Measurements from ENCODE around the gene OR6C75.
"Not testable (repeated sequence)": the region's sequence is repeated elsewhere in the genome, so short reads cannot be mapped to it uniquely, and the experiment has no call there.

The OR6C75 gene

DNA sequence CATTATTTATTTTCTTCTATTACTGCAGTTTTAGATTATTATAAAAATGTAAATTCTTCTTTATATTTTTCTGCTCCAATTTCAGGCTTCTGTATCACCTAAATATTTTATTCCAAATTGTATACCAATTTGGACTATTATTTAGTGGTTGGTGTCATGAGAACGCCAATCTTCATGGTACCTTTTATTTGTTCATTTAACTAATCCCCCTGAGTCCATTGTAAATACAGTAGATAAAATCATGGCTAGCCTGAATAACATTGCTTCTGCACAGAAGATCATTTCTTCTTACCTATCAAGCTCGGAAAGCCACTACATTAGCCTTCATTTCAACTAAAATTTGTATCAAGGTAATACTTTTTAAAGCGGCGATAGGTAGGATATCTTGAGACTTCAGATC is at the start of gene OR6C75:
Gene OR6C75 (plus strand): TSS at position 301 of the 400 bp plus-strand sequence. CDS start 2,136 bp downstream, outside the sequence.
- no peak for DNase-seq (ENCODE audit: low read depth, low spot score)

DNA sequence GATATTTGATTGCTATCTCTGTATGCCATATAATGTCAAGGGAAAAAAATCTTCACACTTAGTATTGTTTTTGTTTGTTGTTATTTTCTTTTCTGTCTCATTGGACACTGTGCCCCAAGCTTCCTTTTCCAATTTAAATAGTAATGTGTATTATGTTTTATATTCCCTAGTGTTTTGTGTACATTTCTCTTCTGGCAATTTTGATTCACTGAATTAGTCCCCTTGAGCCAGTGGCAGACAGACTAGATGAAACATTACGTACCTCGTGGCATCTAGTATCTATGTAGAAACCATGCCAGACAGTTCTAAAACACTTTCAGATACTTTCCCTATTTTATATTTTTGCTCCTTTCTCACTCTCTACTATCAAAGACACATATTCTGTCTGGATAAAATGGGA is 48.7 kb upstream of the OR6C75 start, which contains the start of gene OR6C1:
Gene OR6C1 (plus strand): TSS at position 301 of the 400 bp plus-strand sequence. CDS start 6,257 bp downstream, outside the sequence.
- no peak for DNase-seq (ENCODE audit: low read depth, low spot score)

DNA sequence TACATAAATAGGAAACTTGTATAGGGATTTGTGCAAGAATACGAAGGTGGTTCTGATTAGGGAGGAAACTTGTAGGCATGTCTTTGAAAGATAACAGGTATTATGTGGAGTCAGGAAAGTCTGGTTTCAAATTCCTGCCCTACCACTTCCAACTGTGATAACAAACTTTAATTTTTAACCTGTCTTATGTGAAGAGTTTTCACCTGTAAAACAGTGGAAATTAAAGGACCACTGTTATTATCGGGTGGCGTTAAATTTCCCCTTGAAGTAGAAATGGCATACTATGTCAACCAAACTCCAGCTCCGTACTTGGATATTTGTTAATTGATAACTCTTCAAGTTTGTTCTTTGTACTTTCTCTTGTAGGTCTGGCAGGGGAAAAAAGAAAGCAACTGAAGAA is 42.6 kb upstream of the OR6C75 start:
- DNase-seq (ENCODE audit: low read depth, low spot score), result no peak

DNA sequence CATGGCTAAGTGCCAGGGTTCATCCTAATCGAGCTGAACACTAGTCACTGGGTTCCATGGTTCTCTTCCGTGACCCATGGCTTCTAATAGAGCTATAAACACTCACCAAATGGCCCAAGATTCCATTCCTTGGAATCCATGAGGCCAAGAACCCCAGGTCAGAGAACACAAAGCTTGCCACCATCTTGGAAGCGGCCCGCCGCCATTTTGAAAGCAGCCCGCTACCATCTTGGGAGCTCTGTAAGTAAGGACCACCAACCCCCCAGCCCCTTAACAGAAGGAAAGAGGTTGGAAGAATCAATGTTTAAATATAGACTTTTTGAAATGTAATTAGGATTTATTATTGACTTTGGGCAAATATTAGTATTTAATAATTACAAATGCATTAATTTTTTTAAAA is 37.0 kb upstream of the OR6C75 start:
- DNase-seq (ENCODE audit: low read depth, low spot score), result not testable (repeated sequence)

DNA sequence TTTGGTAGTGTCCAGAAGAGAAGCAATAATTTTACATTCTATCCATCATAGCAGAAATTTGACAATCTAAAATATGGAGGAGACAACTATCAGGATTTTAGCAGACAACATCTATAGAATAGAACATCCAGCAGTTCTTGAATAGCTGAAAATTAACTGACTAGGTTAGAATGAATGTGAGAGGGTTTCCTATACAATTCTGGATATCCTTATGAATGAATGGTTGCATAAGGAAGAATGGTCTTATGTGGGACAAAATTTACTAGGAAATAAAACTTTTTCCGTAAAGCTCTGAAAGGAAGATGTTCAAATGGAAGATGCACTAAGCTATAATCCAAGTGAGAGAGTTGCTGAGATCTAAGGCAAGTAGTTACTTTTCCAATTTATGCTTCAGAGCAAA is 32.3 kb upstream of the OR6C75 start, which contains the start of gene OR6C3:
Gene OR6C3 (plus strand): TSS at position 301 of the 400 bp plus-strand sequence. CDS start 955 bp downstream, outside the sequence.
- no peak for DNase-seq (ENCODE audit: low read depth, low spot score)

DNA sequence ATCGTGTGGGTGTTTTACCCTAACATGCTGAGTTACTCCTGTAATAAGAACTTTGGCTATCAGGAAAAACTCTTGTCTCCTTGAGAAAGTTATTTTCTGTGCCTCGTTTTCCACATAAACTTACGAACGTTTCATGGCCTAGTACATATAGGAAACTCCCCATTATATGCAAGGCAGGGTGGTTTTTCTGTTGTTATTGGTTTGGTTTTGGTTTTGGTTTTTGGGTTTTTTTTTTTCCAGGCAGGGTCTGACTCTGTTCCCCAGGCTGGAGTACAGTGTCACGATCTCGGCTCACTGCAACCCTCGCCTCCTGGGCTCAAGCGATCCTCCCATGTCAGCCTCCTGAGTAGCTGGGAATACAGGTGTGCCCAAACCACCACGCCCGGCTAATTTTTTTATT is 26.8 kb upstream of the OR6C75 start:
- DNase-seq (ENCODE audit: low read depth, low spot score), result no peak

DNA sequence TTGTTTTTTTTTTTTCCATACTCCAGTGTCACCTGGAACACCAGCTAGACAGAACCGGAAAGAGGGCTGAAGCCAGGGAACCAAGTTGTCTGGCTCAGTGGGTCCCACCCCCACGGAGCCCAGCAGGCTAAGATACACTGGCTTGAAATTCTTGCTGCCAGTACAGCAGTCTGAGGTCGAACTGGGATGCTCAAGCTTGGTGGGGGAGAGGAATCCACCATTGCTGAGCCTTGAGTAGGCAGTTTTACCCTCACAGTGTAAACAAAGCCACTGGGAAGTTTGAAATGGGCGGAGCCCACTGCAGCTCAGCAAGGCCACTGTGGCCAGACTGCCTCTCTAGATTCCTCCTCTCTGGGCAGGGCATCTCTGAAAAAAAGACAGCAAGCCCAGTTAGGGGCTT is 7.4 kb upstream of the OR6C75 start:
- not testable (repeated sequence) for DNase-seq (ENCODE audit: low read depth, low spot score)

DNA sequence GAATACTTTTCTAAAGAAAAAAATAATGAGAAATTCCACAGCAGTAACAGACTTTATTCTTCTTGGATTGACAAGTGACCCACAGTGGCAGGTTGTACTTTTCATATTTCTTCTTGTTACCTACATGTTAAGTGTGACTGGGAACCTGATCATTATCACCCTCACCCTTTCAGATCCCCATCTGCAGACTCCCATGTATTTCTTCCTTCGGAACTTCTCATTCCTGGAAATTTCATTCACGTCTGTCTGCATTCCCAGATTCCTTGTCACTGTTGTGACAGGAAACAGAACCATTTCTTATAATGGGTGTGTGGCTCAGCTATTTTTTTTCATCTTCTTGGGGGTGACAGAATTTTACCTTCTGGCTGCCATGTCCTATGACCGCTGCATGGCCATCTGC is 2.3 kb downstream of the OR6C75 start:
- DNase-seq (ENCODE audit: low read depth, low spot score), result no peak

DNA sequence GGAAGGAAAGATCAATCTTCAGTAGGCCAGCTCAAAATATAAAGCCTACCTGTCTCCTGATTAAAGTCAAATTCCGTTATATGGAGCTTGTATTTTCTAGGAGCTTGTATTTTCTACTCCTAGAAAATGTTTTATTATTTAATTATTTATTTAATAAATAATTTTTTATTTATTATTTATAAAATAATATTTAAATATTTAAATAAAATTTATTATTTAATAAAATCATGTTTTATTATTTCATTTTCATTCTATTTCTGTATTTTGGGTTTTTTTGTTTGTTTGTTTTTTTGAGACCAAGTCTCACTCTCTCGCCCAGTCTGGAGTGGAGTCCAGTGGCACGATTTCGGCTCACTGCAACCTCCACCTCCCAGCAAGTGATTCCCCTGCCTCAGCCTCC is 9.7 kb downstream of the OR6C75 start:
- DNase-seq (ENCODE audit: low read depth, low spot score), result no peak

DNA sequence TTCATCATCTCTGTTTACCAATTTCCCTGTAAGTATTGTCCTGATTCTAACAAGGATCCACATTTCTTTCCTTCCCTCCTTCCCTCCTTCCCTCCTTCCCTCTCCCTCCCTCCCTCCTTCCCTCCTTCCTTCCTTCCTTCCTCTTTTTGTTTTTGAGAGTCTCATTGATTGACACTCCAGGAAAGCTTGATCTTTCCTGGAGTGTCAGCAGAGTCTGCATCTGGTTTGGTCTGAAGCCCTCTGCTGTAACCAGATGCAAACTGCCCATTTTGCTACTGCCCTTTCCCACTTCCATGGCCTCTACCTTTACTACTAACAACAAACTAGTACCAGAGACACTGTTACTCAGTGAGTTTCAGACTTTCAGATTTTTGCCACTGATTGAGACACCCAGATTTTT is 23.1 kb downstream of the OR6C75 start:
- DNase-seq (ENCODE audit: low read depth, low spot score), result no peak

DNA sequence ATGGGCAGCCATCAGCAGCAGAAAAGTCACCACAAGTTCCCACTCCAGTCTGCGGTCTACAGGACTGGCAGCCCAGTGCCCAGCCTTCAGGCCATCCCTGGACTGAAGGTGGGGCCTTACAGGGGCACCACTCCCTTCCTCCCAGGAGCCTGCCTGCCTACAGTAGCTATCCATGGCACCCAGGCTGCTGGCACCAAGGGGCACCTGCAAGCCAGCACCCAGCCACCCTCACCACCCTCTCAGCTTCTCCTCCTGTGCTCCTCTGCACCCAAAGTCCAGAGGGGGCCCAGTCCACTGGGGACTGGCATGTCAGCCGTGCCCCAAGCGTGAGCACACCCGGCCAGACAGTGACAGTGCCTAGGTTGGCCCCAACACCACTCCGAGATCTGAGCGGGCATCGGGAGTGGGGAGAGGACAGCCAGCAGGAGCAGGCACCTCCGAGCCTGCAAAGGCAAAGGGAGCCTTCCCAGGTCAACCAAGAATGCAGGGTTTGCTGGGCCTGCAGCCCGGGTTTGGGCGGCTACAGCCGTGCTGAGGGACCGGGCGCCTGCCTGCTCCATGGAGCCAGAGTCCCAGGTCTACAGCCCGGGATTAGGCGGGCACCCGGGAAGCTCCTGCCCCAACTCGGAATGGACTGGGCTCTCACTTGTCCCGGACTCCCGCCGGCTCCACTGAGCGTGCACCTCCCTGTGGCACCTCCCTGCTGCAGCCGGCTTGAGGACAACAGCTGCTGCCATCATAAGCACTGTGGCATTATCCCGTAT is 29.4 kb downstream of the OR6C75 start:
- no peak for DNase-seq (ENCODE audit: low read depth, low spot score)

DNA sequence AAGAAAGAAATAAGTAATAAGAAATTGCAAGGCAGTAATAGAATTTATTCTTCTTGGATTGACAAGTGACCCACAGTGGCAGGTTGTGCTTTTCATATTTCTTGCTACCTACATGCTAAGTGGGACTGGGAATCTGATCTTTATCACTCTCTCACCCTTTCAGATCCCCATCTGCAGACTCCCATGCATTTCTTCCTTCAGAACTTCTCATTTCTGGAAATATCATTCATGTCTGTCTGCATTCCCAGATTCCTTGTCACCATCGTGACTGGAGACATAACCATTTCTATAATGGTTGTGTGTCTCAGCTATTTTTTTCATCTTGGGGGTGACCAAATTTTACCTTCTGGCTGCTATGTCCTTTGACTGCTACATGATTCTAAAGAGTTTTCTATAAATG is 33.6 kb downstream of the OR6C75 start:
- DNase-seq (ENCODE audit: low read depth, low spot score), result no peak

DNA sequence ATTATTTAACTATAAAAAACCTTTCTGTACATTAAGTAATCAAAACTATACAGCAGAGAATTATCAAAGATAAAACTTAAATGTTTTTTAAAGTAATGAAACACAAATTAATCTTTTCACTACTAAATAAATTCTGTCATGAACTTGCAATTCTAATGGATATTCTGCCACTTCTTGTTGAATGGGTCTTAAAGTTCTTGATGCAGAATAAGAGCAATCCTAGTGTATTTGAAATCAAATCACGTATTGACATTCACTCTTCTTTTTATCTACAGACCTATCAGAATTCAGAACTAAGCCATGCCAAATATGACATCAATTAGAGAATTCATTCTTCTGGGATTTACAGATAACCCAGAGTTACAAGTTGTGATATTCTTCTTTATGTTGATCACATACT is 37.5 kb downstream of the OR6C75 start, which contains the start of gene OR6C65:
Gene OR6C65 (plus strand): TSS at position 301 of the 400 bp plus-strand sequence. CDS start 0 bp downstream, at position 301.
- no peak for DNase-seq (ENCODE audit: low read depth, low spot score)

DNA sequence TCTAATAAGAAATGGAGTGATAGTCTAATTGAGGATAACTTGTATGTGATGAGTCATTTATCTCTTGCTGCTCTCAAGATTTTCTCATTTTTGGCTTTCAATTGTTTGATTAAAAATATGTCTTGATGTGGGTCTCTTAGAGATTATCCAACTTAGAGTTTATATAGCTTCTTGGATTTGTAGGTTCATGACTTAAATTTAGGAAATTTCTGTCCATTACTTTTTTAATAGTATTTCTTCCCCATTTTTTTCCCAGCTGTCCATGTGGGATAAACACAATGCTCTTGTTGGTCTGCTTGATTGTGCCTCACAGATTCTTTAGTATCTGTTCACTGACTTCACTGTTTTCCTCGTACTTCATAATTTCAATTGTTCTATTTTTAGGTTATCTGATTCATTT is 45.1 kb downstream of the OR6C75 start:
- DNase-seq (ENCODE audit: low read depth, low spot score), result no peak

DNA sequence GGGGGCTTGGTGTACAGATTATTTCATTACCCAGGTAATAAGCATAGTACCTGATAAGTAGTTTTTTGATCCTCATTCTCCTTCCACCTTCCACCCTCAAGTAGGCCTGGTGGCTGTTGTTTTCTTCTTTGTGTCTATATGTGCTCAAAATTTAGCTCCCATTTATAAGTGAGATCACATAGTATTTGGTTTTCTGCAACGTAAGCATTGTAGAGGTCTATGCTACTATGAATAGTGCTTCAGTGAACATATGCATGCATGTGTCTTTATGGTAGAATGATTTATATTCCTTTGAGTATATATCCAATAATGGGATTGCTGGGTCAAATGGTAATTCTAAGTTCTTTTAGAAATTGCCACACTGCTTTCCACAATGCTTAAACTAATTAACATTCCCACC is 46.4 kb downstream of the OR6C75 start:
- DNase-seq (ENCODE audit: low read depth, low spot score), result not testable (repeated sequence)

DNA sequence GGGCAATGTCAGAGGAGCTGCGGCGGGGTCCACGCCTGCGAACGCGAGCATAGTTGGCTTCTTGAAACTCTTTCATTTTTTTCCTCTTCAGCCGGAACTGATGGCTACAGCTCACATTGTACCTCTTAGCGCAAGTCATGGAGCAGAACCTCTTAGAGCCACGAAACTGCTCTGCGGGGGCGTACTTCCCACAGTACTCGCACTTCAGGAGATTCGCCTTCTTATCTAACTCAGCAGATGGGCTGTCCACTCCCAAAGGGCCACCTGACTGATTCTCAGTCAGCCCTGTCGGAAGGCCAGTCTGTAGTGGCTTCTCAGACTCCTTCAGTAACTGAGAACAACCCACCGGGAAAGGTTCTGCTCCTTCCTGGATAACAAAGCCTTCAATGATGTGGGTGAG is 49.4 kb downstream of the OR6C75 start:
- DNase-seq (ENCODE audit: low read depth, low spot score), result not testable (repeated sequence)

DNA sequence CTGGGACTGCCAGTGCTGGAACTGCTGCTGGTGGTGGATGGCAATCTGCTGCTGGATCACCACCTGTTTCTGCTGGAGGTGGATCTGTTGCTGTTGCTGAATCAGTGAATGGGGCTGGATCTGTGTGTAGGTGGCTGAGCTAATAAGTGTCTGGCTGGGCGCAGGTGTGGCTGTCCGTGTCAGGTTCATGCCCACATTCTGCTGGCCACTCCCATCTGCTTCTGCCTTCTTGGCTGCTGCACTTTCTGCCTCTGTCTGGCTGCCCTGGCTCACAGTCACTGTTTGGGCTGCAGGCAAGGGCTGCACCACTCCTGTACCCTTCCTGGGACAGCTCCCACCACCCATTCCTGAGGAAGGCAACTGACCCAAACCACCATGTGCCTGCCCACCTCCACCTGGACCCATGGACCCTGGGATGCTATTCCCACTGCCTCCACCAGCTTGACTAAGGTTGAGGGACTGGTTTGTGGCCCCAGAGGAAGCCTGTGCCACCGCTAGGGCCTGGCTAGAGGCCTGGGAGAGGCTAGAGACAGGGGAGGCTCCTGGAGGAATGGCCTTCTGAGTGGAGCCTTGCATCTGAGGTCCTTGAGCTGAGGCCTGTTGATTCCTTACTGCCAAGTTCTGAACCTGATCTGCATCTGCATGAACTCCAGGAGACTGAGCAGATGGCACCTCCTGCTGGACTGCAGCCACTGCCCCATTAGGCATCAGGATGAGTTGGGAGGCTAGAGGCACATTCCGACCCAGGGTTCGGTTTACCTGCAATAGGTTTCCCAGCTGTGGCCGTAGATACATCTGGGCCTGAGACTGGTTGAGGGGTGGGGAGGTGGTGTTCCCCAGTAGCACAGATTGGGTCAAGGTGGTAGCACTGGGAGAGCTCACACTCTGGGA is 51.0 kb downstream of the OR6C75 start:
- not testable (repeated sequence) for DNase-seq (ENCODE audit: low read depth, low spot score)

DNA sequence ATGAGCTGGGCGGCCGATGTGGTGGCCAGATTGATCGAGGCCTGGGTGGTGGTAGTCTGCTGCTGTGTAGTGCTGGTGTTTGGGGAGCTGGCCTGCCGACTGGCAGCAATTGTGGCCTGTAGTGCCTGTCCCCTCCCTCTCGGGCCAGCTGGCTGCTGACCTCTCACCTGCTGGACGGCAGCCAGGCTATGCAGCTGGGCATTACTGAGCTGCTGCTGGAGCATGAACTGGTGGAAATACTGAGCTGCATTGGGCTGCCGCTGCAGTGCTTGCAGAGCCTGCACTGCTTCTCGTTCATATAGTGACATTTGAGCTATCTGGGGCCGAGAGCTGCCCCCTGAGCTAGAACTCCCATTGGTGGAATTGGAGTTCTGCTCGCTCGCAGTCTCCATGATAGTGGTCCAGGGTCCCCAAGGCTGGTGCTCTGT is 51.6 kb downstream of the OR6C75 start:
- DNase-seq (ENCODE audit: low read depth, low spot score), result not testable (repeated sequence)

DNA sequence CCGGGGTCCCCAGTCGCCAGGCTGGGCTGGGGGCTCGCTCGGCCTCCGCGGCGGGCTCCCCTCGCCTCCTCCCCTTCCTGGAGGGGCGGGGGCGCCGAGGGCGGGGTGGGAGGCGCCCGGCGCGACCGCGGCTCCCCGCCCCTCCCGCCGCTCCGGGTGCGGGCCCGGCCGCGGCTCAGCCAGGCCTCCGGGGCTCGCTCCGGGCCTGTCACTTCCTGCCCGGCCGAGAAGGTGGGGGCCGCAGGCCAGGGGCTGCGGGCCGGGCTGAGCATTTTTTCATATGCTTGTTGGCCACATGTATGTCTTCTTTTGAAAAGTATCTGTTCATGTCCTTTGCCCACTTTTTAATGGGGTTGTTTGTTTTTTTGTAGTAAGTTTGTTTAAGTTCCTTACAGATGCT is 52.1 kb downstream of the OR6C75 start:
- DNase-seq (ENCODE audit: low read depth, low spot score), result not testable (repeated sequence)

DNA sequence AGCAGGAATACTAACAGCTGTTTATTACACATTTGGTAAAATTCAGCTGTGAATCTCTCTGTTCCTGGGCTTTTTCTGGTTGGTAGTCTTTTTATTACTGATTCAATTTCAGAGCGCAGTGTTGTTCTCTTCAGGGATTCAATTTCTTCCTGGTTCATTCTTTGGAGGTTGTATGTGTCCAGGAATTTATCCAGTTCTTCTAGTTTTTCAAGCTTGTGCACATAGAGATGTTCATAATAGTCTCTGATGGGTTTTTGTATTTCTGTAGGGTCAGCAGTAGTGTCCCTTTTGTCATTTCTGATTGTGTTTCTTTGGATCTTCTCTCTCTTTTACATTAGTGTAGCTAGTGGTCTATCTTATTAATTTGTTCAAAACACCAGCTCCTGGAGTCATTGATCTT is 54.2 kb downstream of the OR6C75 start:
- DNase-seq (ENCODE audit: low read depth, low spot score), result no peak

Measured in smooth muscle cell of the brain vasculature (primary cell).